Muscle of back (tissue), 13 donors: Measurements from ENCODE around the gene RORB. TPM values are rescaled to one million over a fixed set of nuclear protein-coding genes. Genes with fewer than 3 reads are reported as not detected.

ENCODE experiments used
- DNase-seq, 3 donors: peaks; one replicate each; pipeline versions ENCODE4 v3.0.0 to v3.0.0-alpha.2; 2013
- long read RNA-seq, 9 donors: transcript quantifications; one replicate each; lab custom pipeline, GENCODE V29; 2026
- polyA plus RNA-seq, 10 donors: library from polyadenylated mRNA; unstranded; fragments of 120-200 nt; gene quantifications; one replicate each; pipeline ENCODE4 v1.2.1, GENCODE V29; 2013; ENCODE audit not compliant: insufficient read length in 10 of 10

RORB gene
- under 1 TPM; 0.05 to 0.34 (median 0.11) TPM for polyA plus RNA-seq
- long read RNA-seq, donor 1 = 0 reads
- long read RNA-seq, donor 2 = 0 reads
- long read RNA-seq, donor 3 = 0 reads
- long read RNA-seq, donor 4 = 0 reads
- long read RNA-seq, donor 5 = 0 reads
- long read RNA-seq, donor 6 = 0 reads
- long read RNA-seq, donor 7 = 0 reads
- long read RNA-seq, donor 8 = 0 reads
- long read RNA-seq, donor 9 = 0 reads

DNA sequence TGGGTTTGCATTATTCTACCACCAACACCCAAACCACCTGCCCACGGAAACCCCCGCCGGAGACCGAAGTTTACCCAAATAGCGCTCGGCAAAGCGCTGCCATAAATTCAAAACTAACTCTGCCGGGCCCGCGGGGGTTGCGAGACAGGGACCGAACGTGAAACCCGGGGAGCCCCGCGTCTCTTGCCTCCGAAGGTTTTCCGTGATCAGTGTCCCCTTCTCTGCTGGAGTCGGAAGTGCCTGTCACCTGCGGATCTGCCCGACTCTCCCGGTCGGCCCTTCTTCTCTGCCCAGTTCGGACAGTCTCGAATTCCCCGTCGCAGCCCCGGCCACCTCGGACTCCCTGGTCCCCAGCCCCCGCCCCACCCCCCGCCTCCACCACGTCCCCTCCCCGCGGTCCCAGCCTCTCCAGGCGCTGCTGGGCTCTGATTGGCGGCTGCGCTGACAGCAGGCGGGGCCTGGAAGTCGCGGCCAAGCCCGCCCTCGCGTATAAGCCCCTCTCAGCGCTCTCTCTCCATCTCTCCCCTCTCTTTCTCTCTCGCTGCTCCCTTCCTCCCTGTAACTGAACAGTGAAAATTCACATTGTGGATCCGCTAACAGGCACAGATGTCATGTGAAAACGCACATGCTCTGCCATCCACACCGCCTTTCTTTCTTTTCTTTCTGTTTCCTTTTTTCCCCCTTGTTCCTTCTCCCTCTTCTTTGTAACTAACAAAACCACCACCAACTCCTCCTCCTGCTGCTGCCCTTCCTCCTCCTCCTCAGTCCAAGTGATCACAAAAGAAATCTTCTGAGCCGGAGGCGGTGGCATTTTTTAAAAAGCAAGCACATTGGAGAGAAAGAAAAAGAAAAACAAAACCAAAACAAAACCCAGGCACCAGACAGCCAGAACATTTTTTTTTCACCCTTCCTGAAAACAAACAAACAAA is at the start of gene RORB:
Gene RORB, plus strand, starts transcription at position 517 of the 929 bp plus-strand sequence. CDS start 642 bp downstream, outside the sequence.
- peak; percentile 31 to 80 (median 65) for DNase-seq

DNA sequence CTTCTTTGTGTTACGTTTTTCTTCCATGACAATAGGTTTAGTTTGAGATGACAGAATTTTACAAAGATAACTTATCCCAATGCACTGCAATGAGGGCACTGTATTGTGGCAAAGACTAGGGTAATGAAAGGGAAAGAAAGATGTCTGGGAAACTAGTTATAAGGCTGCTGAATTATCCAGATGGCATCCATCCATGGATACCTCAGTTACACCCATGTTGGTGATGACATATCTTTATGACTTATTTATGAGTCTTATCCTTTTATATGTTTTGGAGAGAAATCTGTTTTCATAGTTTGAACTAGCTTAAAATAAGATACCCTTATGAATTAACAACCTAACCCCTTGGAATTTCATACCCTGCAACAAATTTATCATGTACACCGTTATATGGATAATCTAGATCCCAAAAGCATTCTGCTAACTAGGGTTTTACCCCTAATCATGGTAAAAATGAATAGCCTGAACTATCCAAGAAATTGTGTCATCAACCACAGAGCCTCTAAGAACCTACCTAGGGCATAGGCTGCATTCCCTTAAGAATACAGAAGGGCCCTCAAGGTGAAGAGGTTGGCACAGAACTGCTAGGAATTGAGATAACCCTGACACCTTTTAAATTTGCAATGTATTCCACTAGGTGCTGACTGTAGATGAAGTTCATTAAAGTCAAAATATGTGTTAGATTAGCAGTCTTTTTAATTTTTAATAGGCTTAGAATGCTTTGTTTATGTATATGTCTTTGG is 49.5 kb upstream of the RORB start:
- no peak for DNase-seq

DNA sequence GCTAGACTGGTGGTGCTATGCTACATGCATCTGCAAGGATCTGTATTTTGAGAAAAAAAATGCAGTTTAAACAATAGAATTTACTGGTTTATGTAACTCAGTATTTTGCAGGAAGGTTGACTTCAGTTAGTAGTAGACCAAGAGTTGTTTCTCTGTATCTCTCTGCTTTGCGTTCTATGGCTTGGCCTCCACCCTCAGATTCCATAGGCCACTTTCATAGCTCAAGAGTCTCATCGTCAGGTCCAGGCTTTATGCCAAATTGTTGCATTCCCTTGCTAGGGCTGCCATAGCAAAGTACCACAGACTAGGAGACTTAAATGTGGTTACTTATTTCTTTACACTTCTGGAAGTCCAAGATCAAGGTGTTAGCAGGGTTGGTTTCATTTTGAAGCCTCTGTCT is 48.1 kb upstream of the RORB start:
- no peak for DNase-seq

DNA sequence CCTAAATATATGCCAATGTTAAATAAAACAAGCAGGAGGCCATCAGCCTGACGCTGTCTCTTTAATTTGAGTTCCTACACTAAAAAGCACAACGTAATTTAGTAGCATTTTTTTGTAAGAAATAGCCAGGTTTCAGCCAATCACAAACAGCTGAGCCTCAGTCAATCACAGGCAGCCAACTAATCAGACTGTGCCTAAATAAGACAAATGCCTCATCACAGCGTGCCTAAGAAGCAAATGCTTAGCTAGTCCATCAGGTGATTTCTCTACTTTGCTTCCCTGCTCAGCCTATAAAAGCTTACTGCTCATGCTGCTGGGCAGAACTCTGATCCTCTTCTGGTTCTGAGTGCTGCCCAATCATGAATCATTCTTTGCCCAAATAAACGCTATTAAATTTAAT is 38.3 kb upstream of the RORB start:
- DNase-seq = no peak

DNA sequence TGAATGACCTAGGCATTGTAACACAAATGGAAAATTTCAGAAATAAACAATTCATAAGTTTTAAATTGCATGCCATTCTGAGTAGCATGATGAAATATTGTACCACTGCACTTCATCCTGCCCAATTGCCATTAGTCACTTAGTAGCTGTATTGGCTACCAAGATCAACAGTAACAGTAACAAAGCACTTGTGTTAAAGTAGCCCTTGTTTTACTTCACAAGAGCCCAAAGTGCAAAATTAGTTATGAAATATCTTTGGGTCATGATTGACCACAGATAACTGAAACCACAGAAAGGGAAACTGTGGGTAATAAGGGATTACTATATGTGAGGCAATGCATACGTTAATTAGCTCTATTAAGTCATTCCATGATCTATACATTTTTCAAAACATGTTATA is 33.3 kb upstream of the RORB start:
- no peak for DNase-seq

DNA sequence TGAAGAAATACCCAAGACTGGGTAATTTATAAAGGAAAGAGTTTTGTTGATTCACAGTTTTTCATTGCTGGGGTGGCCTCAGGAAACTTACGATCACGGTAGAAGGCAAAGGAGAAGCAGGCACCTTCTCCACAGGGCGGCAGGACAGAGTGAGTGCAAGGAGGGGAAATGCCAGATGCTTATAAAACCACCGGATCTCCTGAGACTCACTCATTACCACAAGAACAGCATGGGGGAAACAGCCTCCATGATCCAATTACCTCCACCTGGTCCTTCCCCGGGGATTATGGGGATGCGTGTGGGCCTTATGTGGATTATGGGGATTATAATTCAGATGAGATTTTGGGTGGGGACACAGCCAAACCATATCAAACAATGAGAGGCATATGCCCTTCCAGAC is 18.5 kb upstream of the RORB start:
- no peak for DNase-seq

DNA sequence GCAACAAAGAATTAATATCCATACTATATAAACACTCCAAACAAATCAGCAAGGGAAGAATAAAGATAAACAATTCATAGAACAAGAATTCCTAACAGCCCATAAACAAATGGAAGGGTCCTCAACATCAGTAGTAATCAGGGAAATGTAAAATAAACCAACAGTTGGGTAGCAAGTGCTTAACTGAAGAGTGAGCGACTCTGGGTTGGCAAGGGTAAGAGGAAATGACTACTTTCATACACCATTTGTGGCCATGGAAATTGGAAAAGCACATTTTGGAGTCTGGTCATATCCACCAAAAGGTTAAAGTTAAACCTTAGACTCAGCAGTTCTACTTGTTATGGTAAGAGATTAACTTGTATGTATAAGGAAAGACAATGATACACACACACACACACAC is 17.4 kb upstream of the RORB start:
- DNase-seq = no peak

DNA sequence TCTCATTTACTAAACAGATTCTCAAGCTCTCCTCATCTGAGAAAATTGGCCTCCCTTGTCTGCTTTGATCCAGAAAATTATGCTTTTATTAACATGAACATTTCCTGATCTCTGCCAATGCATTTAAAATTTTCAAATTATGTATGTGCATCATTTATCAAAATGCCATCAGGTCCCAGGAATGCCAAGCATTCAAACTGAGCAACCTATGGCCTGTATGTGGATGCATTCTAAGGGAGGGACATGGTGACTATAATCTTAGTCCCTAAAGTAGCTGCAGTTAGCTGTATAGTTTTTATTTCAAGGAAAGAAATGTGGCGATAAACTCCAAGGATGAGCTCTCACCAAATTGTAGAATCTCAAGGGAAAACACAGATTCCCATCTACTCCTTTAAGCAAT is 9.7 kb upstream of the RORB start:
- DNase-seq = no peak

DNA sequence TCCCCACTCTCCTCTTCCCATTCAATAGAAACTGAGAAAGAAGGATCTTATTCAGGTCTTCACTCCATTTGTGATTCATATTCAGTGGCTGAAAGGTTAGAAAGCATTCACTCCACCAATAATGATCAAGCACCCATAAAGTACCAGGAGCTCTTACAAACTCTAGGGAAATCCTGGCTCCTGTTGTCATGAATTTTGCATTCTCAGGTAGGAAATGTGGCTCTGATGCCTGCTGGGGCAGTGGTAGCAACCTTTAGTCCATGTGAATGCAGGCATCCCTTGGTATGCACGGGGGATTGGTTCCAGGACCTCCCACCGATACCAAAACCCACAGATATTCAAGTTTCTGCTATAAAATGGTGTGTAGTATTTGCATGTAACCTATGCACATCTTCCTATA is 3.6 kb upstream of the RORB start:
- DNase-seq = no peak

DNA sequence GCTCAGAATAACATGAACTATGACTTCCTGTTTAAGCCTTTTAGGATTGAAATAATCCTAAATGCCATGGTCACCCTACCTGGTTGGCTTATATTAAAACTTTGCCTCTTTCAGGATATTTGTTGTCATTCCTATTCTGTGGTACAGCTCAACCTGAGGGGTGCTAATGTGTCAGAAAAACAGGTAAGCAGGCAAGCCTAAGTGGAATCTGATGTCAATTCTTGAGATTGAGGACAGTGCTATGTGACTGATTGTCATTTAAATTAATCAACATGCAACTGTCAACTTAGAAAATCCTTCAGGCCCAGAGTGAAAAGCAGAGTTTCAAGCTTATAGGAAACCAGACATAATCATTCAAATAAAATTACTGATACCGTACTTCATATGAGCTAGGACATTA is 2.6 kb upstream of the RORB start:
- DNase-seq = no peak

DNA sequence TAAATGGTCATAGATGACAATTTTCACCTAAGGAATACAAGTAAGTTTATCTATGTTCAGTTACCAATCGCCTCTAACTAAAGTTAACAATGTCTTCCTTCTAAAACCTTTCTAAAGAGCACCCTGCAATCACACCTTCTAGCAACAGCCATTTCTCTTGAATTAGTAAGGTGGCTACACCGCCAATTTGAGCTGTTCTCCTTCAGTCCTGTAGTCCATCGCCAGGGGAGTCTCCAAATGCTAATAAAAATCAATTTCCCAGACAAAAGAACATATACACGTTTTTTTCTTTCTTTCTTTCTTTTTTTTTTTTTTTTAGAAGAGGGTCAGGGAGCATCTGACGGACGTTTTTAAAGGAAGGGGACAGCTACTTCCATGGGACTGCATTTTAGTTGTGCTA is 729 bp upstream of the RORB start:
- no peak for DNase-seq

DNA sequence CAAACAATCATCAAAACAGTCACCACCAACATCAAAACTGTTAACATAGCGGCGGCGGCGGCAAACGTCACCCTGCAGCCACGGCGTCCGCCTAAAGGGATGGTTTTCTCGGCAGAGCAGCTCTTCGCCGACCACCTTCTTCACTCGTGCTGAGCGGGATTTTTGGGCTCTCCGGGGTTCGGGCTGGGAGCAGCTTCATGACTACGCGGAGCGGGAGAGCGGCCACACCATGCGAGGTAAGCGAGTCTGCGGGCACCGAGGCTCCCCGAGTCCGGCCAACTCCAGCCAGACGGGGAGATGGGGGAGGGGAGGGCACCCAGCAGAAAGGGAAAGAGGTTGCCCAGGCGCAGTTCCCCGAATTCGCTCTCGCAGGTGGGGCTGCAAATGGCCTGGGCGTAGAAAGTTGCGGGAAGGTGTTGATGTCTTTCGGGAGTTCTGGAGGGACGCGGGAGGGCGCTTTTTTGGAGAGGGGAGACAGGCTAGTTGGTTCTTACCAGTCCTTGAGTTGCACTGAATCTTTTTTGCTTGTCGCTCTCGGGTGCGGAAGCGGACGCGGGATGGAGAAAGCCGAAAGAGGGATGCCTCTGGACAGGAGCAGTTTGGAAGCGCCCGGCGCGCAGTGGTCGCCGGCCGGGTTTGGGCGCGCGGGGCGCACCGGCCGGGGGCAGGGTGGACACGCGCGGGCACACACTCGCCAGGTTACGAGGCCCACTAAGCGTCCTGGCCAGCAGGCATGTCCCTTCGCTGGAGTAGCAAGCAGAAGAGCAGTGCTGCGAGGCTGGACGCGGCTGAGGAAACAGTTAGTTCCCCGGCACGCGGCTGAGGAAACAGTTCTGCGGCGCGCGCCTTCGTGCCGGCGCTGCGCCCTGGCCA is 849 bp downstream of the RORB start:
- peak in 2 of 3 donors; percentile 18 to 66 for DNase-seq

DNA sequence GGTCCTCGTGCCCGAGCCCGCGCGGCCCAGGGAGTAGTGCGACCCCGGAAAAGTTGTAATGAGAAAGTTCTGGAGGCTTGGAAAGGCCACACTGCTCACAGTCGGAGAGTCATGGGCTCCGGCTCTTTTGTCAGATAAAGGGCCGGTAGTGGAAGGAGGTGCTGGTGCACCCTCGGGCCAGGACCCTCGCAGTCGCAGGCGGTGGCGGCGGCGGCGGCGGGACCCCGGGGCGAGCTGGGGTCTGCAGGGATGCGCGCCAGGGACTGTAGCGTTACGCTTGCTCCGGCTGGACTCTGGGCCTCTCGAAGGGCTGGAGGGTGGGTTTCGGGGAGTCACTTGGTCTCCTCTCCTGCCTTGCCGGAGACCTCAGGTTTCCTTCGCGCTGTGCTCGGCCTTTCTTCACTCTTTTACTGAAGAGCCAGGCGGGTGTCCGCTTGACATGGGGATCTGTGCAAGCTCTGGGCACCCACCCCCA is 1.5 kb downstream of the RORB start:
- no peak for DNase-seq

DNA sequence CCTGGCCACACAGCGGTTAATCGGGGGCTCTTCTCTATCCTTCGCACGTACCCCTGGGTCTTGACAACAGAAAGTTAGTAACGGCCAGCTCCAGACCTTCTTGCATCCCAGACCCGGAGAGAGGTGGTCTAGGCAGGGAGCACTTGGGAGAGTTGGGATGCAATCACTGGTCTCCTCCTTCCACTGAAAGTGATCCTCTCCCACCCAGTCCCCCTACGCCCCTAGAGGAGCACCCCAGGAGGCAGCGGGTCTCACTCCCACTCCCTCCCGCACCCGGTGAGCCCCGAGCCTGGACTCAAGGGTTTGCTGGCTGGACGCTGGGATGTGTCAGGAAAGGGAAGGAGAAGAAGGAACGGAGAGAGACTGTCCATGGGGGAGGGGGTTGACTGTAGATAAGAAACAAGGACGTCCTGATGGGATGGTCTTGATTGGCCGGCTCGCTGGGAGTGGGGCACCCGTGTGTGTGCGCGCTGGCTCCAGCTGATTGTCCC is 2.0 kb downstream of the RORB start:
- DNase-seq = peak in 1 of 3 donors; percentile 9

DNA sequence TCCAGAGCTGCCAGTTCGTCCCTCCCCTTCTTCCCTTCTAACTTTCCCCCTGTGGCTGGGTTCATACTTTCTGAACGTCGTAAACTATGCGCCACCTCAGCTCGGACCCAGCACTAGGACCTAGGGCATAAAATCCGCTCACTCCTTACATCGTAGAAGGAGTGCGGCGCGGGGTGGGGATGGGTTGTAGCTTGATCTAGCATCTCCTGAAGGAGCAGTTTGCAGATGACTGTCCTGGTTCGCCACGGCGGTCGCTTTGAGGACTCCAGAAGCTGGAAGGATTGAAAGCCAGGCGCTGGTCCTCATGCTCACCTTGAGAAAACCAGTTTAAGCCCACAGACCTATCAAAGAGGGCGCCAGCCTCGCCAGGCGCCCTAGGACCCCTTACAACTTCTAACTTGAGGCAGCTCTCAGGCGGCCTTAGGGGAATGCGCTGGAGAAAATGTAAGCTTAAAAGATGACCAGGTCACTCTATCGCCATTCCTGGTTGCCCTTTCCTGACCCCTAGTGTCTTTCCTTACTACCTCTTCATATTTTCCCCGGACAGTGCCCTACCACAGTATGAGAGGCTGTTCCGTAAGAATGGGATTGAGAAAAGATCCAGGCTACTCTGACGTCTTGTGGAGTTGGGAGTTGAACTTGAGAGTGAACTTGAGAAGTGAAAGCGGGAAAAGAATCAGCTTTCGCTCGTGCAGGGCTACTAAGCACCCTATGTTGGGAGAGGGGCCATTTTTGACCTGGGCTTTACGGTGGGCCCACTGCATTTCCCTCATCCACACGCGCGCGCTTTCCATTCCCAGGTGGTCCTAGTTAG is 2.8 kb downstream of the RORB start:
- DNase-seq = peak in 1 of 3 donors; percentile 7

DNA sequence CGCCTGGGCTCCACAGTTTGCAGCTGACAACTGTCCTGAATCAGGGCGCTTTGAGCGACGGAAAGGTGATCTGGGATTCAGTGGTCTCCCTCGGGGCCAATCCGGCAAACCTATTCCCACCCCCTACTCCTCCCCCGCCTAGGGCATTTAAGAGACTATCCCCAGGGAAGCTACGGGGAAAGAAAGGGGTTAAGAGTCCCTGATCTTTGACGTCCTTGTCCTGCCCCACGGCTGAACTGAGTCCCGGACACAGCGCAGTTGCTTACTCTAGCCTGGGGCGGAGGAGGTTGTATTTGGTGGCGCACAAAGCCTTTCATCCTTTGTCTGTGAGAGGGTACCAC is 3.4 kb downstream of the RORB start:
- DNase-seq = no peak

DNA sequence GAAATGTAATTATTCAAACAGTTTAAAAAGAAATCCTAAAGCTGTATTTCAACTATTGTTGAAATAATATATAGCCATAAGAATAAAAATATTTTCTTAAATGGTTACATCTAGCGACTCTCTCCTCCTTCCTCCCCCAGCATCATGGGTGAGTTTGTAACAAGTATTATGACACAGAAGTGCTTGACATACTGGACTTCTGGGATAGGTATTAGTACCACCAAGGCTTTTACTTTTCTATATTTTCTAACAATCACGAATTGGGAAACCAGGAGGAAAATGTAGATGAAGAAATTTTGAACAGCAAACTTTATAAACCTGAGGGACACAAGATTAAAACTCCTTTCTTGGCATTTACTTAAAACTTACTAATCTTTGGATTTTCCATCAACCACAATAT is 4.4 kb downstream of the RORB start:
- DNase-seq = no peak

DNA sequence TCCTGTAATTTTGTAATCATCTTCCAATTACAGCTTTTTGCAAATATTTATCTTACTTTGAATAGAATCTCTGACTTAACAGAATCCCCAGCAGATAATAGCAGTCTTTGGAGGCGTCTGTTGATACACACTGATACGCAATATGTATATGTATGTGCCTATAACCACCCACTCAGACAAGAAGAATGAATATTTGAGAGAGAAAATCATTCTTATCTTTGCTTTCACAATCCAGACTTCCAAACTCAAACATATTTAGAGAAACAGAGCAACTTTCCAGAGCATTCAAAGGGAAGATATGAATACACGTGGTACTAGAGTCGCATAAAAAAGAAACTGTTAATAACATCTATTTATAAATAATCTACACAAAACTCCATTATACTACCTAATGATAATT is 6.1 kb downstream of the RORB start:
- no peak for DNase-seq

DNA sequence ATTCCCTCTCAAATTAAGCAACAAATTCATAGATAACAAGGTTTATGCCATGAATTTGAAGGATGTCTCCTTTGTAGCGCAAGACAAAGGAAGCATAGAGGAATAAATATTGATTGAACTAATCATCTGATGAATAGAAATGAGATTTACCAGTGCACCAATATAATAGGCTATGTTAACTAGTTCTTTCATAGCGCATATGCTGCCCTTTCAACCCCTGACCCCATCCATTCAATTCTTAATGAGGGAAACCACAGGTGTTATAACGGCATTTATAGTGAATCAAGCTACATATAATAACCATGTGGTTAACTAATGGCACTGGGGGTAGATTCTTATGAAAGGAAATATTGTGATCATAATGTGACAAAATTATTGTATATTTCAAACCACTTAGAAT is 6.5 kb downstream of the RORB start:
- DNase-seq = no peak

DNA sequence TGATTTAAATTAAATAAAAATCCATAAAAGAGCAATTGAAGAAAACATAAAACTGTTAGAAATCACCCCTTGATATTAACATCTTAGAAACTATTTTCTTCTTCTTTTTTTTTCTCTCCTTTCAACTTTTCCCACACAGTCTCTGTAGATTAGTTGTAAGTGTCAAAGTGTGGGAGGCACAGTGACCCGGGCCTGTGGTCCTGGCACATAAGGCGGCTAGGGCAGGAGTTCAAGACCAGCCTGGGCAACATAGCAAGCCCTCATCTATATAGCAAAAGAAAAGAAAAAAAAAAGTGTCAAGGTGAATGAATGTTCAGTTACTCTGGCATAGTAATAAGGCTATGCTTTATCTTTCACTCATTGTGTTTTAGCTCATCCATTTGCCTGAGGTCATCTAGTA is 14.2 kb downstream of the RORB start:
- DNase-seq = no peak

DNA sequence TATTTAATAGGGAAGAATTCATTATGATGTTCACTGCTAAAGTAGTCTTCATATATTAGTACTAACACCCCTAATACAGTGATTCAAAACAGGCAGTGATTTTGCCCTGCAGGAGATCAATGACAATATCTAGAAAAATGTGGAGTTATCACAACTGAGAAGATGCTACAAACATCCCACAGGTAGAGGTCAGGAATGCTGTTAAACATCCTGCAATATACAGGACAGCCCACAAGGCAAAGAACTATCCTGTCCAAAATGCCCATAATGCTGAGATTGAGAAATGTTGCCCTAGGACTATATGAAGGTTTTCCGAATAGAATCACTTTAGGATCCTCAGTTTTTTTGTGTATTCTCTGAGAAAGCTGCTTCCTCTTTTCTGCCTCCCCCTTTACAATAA is 15.3 kb downstream of the RORB start:
- no peak for DNase-seq
